Loucy (cell line): ENCODE measurements around the gene NLGN1.

Experiments used
- CTCF ChIP-seq: fragments of 200-600 bp; sonication (generic); conservative IDR thresholded peaks from 2 replicates; pipeline ENCODE4 v1.5.1; 2014; ENCODE audit warnings: mild to moderate bottlenecking, antibody characterized with exemption, low read length
- EZH2phosphoT487 ChIP-seq: fragments of 200-600 bp; IDR thresholded peaks from 2 replicates; pipeline ENCODE4 v1.6.1; 2018; ENCODE audit warnings: antibody characterized with exemption, mild to moderate bottlenecking, moderate library complexity, borderline replicate concordance

- TF ChIP-seq CTCF (no peak), EZH2phosphoT487 (no peak)
These were observed 871.0 kb downstream of the NLGN1 start for GRCh38 chr3:174268586-174268985.
